GM12878 (cell line): ENCODE measurements around the gene KIF23. TPM values are rescaled to one million over a fixed set of nuclear protein-coding genes. Genes with fewer than 3 reads are reported as not detected.

ENCODE experiments used
- ATAC-seq: fragments of 200-7000 bp; cut with Tn5 transposase; 3 replicates; pipeline ENCODE4 v1.9.1; 2020; ENCODE audit warnings: mild to moderate bottlenecking, moderate library complexity
- BruUV-seq: library from RNA; stranded (reverse); fragments of 400-500 nt; replicated peaks from 2 replicates; lab custom pipeline; 2021; lab: Mats Ljungman, UMichigan
- CTCF ChIA-PET: fragments of 300-600 bp; sonication (Branson Sonifier 250); formaldehyde crosslinking; extraction: SDS; loops from one replicate; lab custom pipeline; 2021; ENCODE audit warnings: inconsistent platforms; lab: Yijun Ruan, JAX
- POLR2A ChIA-PET: fragments of 350-600 bp; formaldehyde crosslinking; extraction: SDS; loops from one replicate; lab custom pipeline; 2021; ENCODE audit warnings: inconsistent platforms; lab: Charles Lee
- RAD21 ChIA-PET: fragments of 300-600 bp; sonication (Branson Sonifier 250); formaldehyde crosslinking; loops from one replicate; lab custom pipeline; 2023; ENCODE audit warnings: antibody characterized with exemption; ENCODE audit not compliant: unreplicated experiment; lab: Charles Lee
- SMC1A ChIA-PET: fragments of 300-600 bp; sonication (Branson Sonifier 250); formaldehyde crosslinking; loops from one replicate; lab custom pipeline; 2023; ENCODE audit not compliant: unreplicated experiment, uncharacterized antibody; lab: Charles Lee
- DNase-seq: peaks from one replicate; pipeline ENCODE4 v3.0.0-alpha.2; 2011; ENCODE audit warnings: low read depth, low spot score
- FAIRE-seq: peaks from 3 replicates; lab custom pipeline; 2011; peaks lifted over from hg19 to GRCh38; lab: Jason Lieb, UNC
- H2AFZ ChIP-seq: 2 replicates; pipeline ENCODE4 v1.6.0; 2011; ENCODE audit warnings: low read depth, low read length, control low read depth; ENCODE audit not compliant: control insufficient read depth
- H3K27ac ChIP-seq: 2 replicates; pipeline ENCODE4 v1.5.1; 2011; ENCODE audit warnings: control low read depth; ENCODE audit not compliant: control insufficient read depth, insufficient read depth
- H3K27me3 ChIP-seq, 2 experiments: replicated peaks in 1 of 2; 2 replicates each; pipeline versions ENCODE4 v1.6.0 to v1.6.1; 2011; ENCODE audit warnings: low read length in 1 of 2; ENCODE audit not compliant: control insufficient read depth in 2 of 2, insufficient read depth in 2 of 2
- H3K36me3 ChIP-seq, 2 experiments: 2 replicates each; pipeline ENCODE4 v1.5.1; 2011; ENCODE audit warnings: low read length in 1 of 2; ENCODE audit not compliant: control insufficient read depth in 2 of 2, insufficient read depth in 2 of 2
- H3K4me1 ChIP-seq: 2 replicates; pipeline ENCODE4 v1.6.1; 2011; ENCODE audit warnings: mild to moderate bottlenecking, low read length, moderate library complexity, mixed read lengths; ENCODE audit not compliant: control insufficient read depth, insufficient read depth
- H3K4me2 ChIP-seq: 2 replicates; pipeline ENCODE4 v1.6.0; 2011; ENCODE audit warnings: control low read depth; ENCODE audit not compliant: control insufficient read depth, insufficient read depth
- H3K4me3 ChIP-seq: fragments of 200-600 bp; sonication (generic); 2 replicates; pipeline ENCODE4 v1.5.1; 2016
- H3K79me2 ChIP-seq: 2 replicates; pipeline ENCODE4 v1.6.0; 2011; ENCODE audit warnings: low read length; ENCODE audit not compliant: control insufficient read depth, insufficient read depth
- H3K9ac ChIP-seq: 2 replicates; pipeline ENCODE4 v1.8.0; 2011; ENCODE audit warnings: low read length, control low read depth, mixed read lengths; ENCODE audit not compliant: control insufficient read depth, insufficient read depth
- H3K9me3 ChIP-seq: replicated peaks from 3 replicates; pipeline ENCODE4 v1.5.1; 2011; ENCODE audit warnings: mild to moderate bottlenecking, low read length; ENCODE audit not compliant: control insufficient read depth, insufficient read depth
- H4K20me1 ChIP-seq: 2 replicates; pipeline ENCODE4 v1.6.0; 2011; ENCODE audit not compliant: control insufficient read depth, insufficient read depth
- ESRRA ChIP-seq: IDR thresholded peaks from 2 replicates; pipeline ENCODE4 v1.6.1; 2012; ENCODE audit warnings: mild to moderate bottlenecking, low read length, improper control_type of control experiment
- JUND ChIP-seq: IDR thresholded peaks from 2 replicates; pipeline ENCODE4 v1.6.1; 2012; ENCODE audit warnings: low read depth, mild to moderate bottlenecking, low read length, improper control_type of control experiment, moderate library complexity
- RUNX3 ChIP-seq: IDR thresholded peaks from 2 replicates; pipeline ENCODE4 v1.6.1; 2012; ENCODE audit warnings: low read length, inconsistent platforms
- ZNF24 ChIP-seq: fragments of 450-650 bp; IDR thresholded peaks from 2 replicates; pipeline ENCODE4 v1.6.1; 2017; ENCODE audit warnings: antibody characterized with exemption, mild to moderate bottlenecking
- WGBS: methylation state at CpG from one replicate; pipeline ENCODE4 v1.1.6; 2016; ENCODE audit warnings: low lambda C conversion rate; ENCODE audit not compliant: insufficient replicate concordance, insufficient coverage; ENCODE audit errors: missing lambda C conversion rate; 5-methylcytosine and 5-hydroxymethylcytosine counted together
- in situ Hi-C: fragments of 300-500 bp; cut with MboI; formaldehyde crosslinking; loops from 9 replicates; pipeline ENCODE4 v1.14.3; 2018; ENCODE audit warnings: mixed read lengths
- intact Hi-C: fragments of 100-400 bp; cut with micrococcal nuclease; formaldehyde crosslinking; loops from one replicate; pipeline ENCODE4 v1.14.2; 2022; ENCODE audit not compliant: unreplicated experiment
- polyA plus RNA-seq, 11 experiments: library from polyadenylated mRNA; depleted of rRNA in 4 of 11; unstranded in 6 of 11; stranded (reverse) in 5 of 11; fragments of >200 nt; fragmentation: Nextera tagmentation in 4 of 11; fragmentation: Illumina TruSeq in 1 of 11; extraction: Ambion mirVana in 4 of 11; extraction: Trizol in 1 of 11; gene quantifications; 1 replicate in 1 of 11; 2 replicates in 10 of 11; pipeline versions ENCODE4 v1.2.1 to v1.2.3, GENCODE V29; 2011 to 2016; ENCODE audit warnings: inconsistent platforms in 2 of 11, missing spikeins in 2 of 11, low read depth in 1 of 11
- total RNA-seq, 4 experiments: library from RNA; depleted of rRNA in 3 of 4; stranded (reverse); fragments of >200 nt in 3 of 4; fragmentation: Illumina TruSeq in 1 of 4; extraction: Trizol in 1 of 4; gene quantifications; 2 replicates each; pipeline versions ENCODE4 v1.2.1 to v1.2.3, GENCODE V29; 2013 to 2021
- TF ChIP-seq, protein P1 (sequence below): IDR thresholded peaks from 2 replicates; pipeline ENCODE4 v1.6.1; 2011; ENCODE audit warnings: borderline replicate concordance, low read depth, mild to moderate bottlenecking, moderate library complexity, low read length; ENCODE audit not compliant: insufficient read depth, poor library complexity, severe bottlenecking
- TF ChIP-seq, protein P2 (sequence below): fragments of 450-650 bp; IDR thresholded peaks from 2 replicates; pipeline ENCODE4 v1.6.1; 2014; ENCODE audit warnings: mild to moderate bottlenecking

Gene KIF23
- total and polyA plus RNA-seq, 10 of the 15 experiments (the other 5 are each of a cell fraction or from before 2014, with no cell fraction given) = 28.0 to 62.5 (median 46.6) TPM

DNA sequence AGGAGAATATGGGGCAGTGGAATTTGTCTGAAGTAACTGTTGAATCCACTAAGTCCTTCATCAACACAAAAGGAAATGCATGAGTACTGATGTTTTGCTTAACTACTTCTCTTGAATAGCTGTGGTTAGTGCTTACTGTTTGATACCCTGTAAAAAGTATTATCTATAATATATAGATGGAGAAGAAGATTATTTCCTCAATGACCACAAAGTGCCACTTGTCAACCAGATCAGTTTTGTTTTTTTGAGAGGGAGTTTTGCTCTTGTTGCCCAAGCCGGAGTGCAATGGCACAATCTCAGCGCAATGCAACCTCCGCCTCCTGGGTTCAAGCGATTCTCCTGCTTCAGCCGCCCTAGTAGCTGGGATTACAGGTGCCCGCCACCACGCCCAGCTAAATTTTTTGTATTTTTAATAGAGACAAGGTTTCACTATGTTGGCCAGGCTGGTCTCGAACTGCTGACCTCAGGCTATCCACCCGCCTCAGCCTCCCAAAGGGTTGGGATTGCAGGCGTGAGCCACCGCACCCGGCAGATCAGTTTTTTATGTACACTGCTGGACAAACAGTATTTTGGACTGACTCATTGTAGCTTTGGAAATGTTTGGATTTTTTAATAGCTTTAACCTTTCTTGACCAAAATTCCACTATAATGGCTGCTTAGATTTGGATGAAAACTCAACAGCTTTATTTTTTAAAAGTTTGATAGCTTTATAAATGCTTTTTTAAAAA lies 37.0 kb downstream of the KIF23 start:
- ChIA-PET CTCF (interaction anchor here (0.7 to 4.6 kb wide), 4 partner anchors 11 to 18 kb away, joined by 3 to 53 read pairs (median 4); no protein-coding TSS in a partner anchor), RAD21 (interaction anchor here (0.7 to 4.0 kb wide), 3 partner anchors 11 to 35 kb away, joined by 6 to 28 read pairs (median 23); partner anchors contain the start of gene KIF23), POLR2A (interaction anchor here (1.1 to 3.5 kb wide), 3 partner anchors 8 to 34 kb away, joined by 5 to 29 read pairs (median 8); no protein-coding TSS in a partner anchor), SMC1A (interaction anchor here (1.4 to 3.4 kb wide), 3 partner anchors 8 to 39 kb away, joined by 4 to 13 read pairs (median 6); no protein-coding TSS in a partner anchor)
- H3K4me3 ChIP-seq = peak overlapping the region; percentile 69; the same call in 1 of the 2 replicates
- in situ Hi-C loops (no loop called here), intact Hi-C loops (no loop called here)
- no peak for ATAC-seq
- TF ChIP-seq, protein P1, sequence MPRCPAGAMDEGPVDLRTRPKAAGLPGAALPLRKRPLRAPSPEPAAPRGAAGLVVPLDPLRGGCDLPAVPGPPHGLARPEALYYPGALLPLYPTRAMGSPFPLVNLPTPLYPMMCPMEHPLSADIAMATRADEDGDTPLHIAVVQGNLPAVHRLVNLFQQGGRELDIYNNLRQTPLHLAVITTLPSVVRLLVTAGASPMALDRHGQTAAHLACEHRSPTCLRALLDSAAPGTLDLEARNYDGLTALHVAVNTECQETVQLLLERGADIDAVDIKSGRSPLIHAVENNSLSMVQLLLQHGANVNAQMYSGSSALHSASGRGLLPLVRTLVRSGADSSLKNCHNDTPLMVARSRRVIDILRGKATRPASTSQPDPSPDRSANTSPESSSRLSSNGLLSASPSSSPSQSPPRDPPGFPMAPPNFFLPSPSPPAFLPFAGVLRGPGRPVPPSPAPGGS = no peak
- TF ChIP-seq JUND (no peak), ZNF24 (no peak), ESRRA (no peak), RUNX3 (no peak)
- TF ChIP-seq, protein P2, sequence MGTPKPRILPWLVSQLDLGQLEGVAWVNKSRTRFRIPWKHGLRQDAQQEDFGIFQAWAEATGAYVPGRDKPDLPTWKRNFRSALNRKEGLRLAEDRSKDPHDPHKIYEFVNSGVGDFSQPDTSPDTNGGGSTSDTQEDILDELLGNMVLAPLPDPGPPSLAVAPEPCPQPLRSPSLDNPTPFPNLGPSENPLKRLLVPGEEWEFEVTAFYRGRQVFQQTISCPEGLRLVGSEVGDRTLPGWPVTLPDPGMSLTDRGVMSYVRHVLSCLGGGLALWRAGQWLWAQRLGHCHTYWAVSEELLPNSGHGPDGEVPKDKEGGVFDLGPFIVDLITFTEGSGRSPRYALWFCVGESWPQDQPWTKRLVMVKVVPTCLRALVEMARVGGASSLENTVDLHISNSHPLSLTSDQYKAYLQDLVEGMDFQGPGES = no peak
- no peak for DNase-seq
- peak overlapping the region; percentile 96; the same call in 1 of the 2 replicates for H3K9ac ChIP-seq
- H3K4me1 ChIP-seq = peaks cover 5% of the 10 kb centered on the region; the same call in 1 of the 2 replicates
- peaks cover 33% of the 10 kb centered on the region for H3K79me2 ChIP-seq
- BruUV-seq = no TSS peak
- H3K36me3 ChIP-seq = peaks cover 3 to 28% of the 10 kb centered on the region in 2 experiments
- peak overlapping the region; percentile 79; the same call in 1 of the 2 replicates for H3K27ac ChIP-seq
- no peaks in the 10 kb centered on the region for H3K9me3 ChIP-seq
- peaks cover 9% of the 10 kb centered on the region for H4K20me1 ChIP-seq
- H3K27me3 ChIP-seq = no peaks in the 10 kb centered on the region
- H3K4me2 ChIP-seq = peak overlapping the region; percentile 54; the same call in 1 of the 2 replicates
- WGBS = 95% methylated on average over 12 of the region's 12 CpGs
- no peak overlapping the region for H2AFZ ChIP-seq
- no peak for FAIRE-seq
